ENCODE data around the gene FFAR3. TPM values are rescaled to one million over a fixed set of nuclear protein-coding genes. Genes with fewer than 3 reads are reported as not detected.

FFAR3 gene
- total and polyA plus RNA-seq, 9 of the 15 experiments (the other 6 are each of a cell fraction or from before 2014, with no cell fraction given) = not detected

GRCh38 chr19:35348911-35349611, 9.2 kb upstream of the FFAR3 start (continued):
- TF ChIP-seq HOMEZ (CRISPR knock-in tag; IDR thresholded peaks at IDR 0.05) = no peak
- no peak for TF ChIP-seq TOE1 (IDR thresholded peaks at IDR 0.05; ENCODE audit: borderline replicate concordance)
- TF ChIP-seq TOE1 (CRISPR knock-in tag; IDR thresholded peaks at IDR 0.05; ENCODE audit: borderline replicate concordance, low read depth) = no peak
- no peak for TF ChIP-seq HDAC6 (IDR thresholded peaks at IDR 0.05; ENCODE audit: low read depth, low read length)
- no peak for TF ChIP-seq ZNF780A (CRISPR knock-in tag; IDR thresholded peaks at IDR 0.05)
- TF ChIP-seq ZNF655 (CRISPR knock-in tag; IDR thresholded peaks at IDR 0.05) = no peak
- no peak for TF ChIP-seq THRB (CRISPR knock-in tag; conservative IDR thresholded peaks at IDR 0.05)
- TF ChIP-seq NONO (IDR thresholded peaks at IDR 0.05; ENCODE audit: low read depth in 2 of 2, low read length in 1 of 2) = no peak
- no peak for TF ChIP-seq ZNF445 (CRISPR knock-in tag; IDR thresholded peaks at IDR 0.05; ENCODE audit: low read depth)
- no peak for TF ChIP-seq SMARCB1 (IDR thresholded peaks at IDR 0.05; ENCODE audit: insufficient read length, low read depth)
- no peak for TF ChIP-seq KDM5B (IDR thresholded peaks at IDR 0.05; ENCODE audit: insufficient replicate concordance, low read depth, low read length)
- no peak for TF ChIP-seq HNRNPLL (IDR thresholded peaks at IDR 0.05; ENCODE audit: low read depth, low read length, poor library complexity, severe bottlenecking)
- no peak for TF ChIP-seq CC2D1A (IDR thresholded peaks at IDR 0.05)
- TF ChIP-seq ESRRA (IDR thresholded peaks at IDR 0.05; ENCODE audit: borderline replicate concordance, low read depth) = 0 out of 2 replicates have a peak, but pooled peaks have one; percentile 18
- no peak for TF ChIP-seq GTF2F1 (IDR thresholded peaks at IDR 0.05; ENCODE audit: low read depth, low read length)
- TF ChIP-seq ZNF586 (CRISPR knock-in tag; conservative IDR thresholded peaks at IDR 0.05) = no peak
- TF ChIP-seq FOSL1 (tag; conservative IDR thresholded peaks at IDR 0.05) = no peak
- TF ChIP-seq SMAD3 (CRISPR knock-in tag; conservative IDR thresholded peaks at IDR 0.05) = no peak
- TF ChIP-seq TRIM24 (IDR thresholded peaks at IDR 0.05) = 0 out of 4 replicates have a peak, but pooled peaks of 1 of the 2 experiments have one; percentile 14
- TF ChIP-seq CTCFL (IDR thresholded peaks at IDR 0.05; ENCODE audit: borderline replicate concordance, insufficient read depth, low read depth, low read length, poor library complexity, severe bottlenecking) = no peak
